H1 (cell line): Measurements from ENCODE around the gene PA2G4. TPM values are rescaled to one million over a fixed set of nuclear protein-coding genes. Genes with fewer than 3 reads are reported as not detected.

Experiments used
- CREB1 ChIP-seq: IDR thresholded peaks from 2 replicates; pipeline ENCODE4 v1.6.1; 2012; ENCODE audit warnings: inconsistent platforms
- JUND ChIP-seq: IDR thresholded peaks from 2 replicates; pipeline ENCODE4 v1.6.1; 2011; ENCODE audit warnings: mild to moderate bottlenecking, improper control_type of control experiment, low read length
- SAP30 ChIP-seq: fragments of 300-600 bp; sonication (generic); IDR thresholded peaks from 2 replicates; pipeline ENCODE4 v1.7.1; 2012; ENCODE audit warnings: low read length, moderate library complexity, mild to moderate bottlenecking, inconsistent platforms; ENCODE audit not compliant: insufficient read depth, insufficient replicate concordance
- TBP ChIP-seq: IDR thresholded peaks from 2 replicates; pipeline ENCODE4 v1.6.1; 2011; ENCODE audit warnings: low read depth, low read length, improper control_type of control experiment
- polyA plus RNA-seq, 7 experiments: library from polyadenylated mRNA; depleted of rRNA in 3 of 7; stranded (reverse) in 5 of 7; unstranded in 2 of 7; fragments of >200 nt in 5 of 7; fragments of 200-250 nt in 2 of 7; gene quantifications; 1 replicate in 5 of 7; 2 replicates in 1 of 7; 4 replicates in 1 of 7; pipeline versions ENCODE4 v1.2.1 to v1.2.3, GENCODE V29; 2011 to 2013; ENCODE audit warnings: missing spikeins in 2 of 7, mixed read lengths in 2 of 7
- total RNA-seq: library from RNA; stranded (reverse); fragmentation: NEBNext Ultra II Directional; extraction: Animal tissue kit (Norgen Biotek cat#: 25700); gene quantifications from 2 replicates; pipeline ENCODE4 v1.2.1, GENCODE V29; 2021

The PA2G4 gene
- total and polyA plus RNA-seq, 2 of the 8 experiments (the other 6 are each of a cell fraction or from before 2014, with no cell fraction given), result 159 to 242 TPM

- TF ChIP-seq JUND (no peak), TBP (no peak), SAP30 (peak; percentile 34), CREB1 (0 out of 2 replicates have a peak, but pooled peaks have one; percentile 5)
Measured at GRCh38 chr12:56080556-56081138, 23.7 kb upstream of the PA2G4 start (continued).
